Neural cell (in vitro differentiated cells): ENCODE measurements around the gene SLC16A10.
"Not testable (repeated sequence)": the region's sequence is repeated elsewhere in the genome, so short reads cannot be mapped to it uniquely, and the experiment has no call there.

Experiments
- CTCF ChIP-seq: fragments of 450-650 bp; IDR thresholded peaks from 2 replicates; pipeline ENCODE4 v1.5.1; 2014; ENCODE audit warnings: antibody characterized with exemption, mild to moderate bottlenecking, moderate library complexity; ENCODE audit not compliant: poor library complexity, severe bottlenecking
- EZH2 ChIP-seq: fragments of 200-600, 300-800 bp; shearing (Covaris generic), sonication (generic); IDR thresholded peaks from 2 replicates; pipeline ENCODE4 v1.6.1; 2014; ENCODE audit warnings: antibody characterized with exemption, low read length, borderline replicate concordance, mild to moderate bottlenecking; ENCODE audit not compliant: insufficient read depth, poor library complexity, severe bottlenecking
- POLR2AphosphoS5 ChIP-seq: IDR thresholded peaks from 2 replicates; pipeline ENCODE4 v1.6.1; 2012

DNA sequence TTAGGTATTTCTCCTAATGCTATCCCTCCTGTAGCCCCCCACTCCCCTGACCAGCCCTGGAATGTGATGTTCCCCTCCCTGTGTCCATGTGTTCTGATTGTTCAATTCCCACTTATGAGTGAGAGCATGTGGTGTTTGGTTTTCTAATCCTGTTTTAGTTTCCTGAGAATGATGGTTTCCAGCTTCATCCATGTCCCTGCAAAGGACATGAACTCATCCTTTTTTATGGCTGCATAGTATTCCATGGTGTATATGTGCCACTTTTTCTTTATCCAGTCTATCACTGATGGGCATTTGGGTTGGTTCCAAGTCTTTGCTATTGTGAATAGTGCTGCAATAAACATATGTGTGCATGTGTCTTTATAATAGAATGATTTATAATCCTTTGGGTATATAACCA lies 103.8 kb downstream of the SLC16A10 start:
- TF ChIP-seq CTCF, POLR2AphosphoS5, EZH2: not testable (repeated sequence)
